Neural cell (in vitro differentiated cells): ENCODE results near the gene THAP8. TPM values are rescaled to one million over a fixed set of nuclear protein-coding genes. Genes with fewer than 3 reads are reported as not detected.

Experiments
- H2AFZ ChIP-seq: fragments of 200-600, 300-800 bp; sonication (generic), shearing (Covaris generic); 2 replicates; pipeline ENCODE4 v1.6.0; 2014; ENCODE audit warnings: low read depth, mild to moderate bottlenecking, antibody characterized with exemption, low read length, moderate library complexity
- H3F3A ChIP-seq: fragments of 200-600 bp; shearing (Covaris generic); 2 replicates; pipeline ENCODE4 v1.6.1; 2016; ENCODE audit warnings: mild to moderate bottlenecking, moderate library complexity, mixed read lengths, antibody characterized with exemption, low read length; ENCODE audit not compliant: insufficient read depth, poor library complexity, severe bottlenecking
- H3K27ac ChIP-seq: fragments of 200-600, 300-800 bp; sonication (generic), shearing (Covaris generic); 2 replicates; pipeline ENCODE4 v1.5.1; 2014; ENCODE audit warnings: mild to moderate bottlenecking, low read length, moderate library complexity
- H3K27me3 ChIP-seq: fragments of 300-800, 200-600 bp; sonication (generic), shearing (Covaris generic); 2 replicates; pipeline ENCODE4 v1.6.0; 2014; ENCODE audit warnings: mild to moderate bottlenecking, low read depth, low read length, moderate library complexity; ENCODE audit not compliant: insufficient read depth
- H3K36me3 ChIP-seq: fragments of 300-800, 200-600 bp; sonication (generic), shearing (Covaris generic); 2 replicates; pipeline ENCODE4 v1.5.1; 2014; ENCODE audit warnings: mild to moderate bottlenecking, antibody characterized with exemption, low read length, moderate library complexity; ENCODE audit not compliant: insufficient read depth
- H3K4me2 ChIP-seq: fragments of 300-800, 200-600 bp; sonication (generic), shearing (Covaris generic); 2 replicates; pipeline ENCODE4 v1.6.0; 2014; ENCODE audit warnings: mild to moderate bottlenecking, low read length
- H3K4me3 ChIP-seq: fragments of 300-800, 200-600 bp; sonication (generic), shearing (Covaris generic); 2 replicates; pipeline ENCODE4 v1.5.1; 2014; ENCODE audit warnings: mild to moderate bottlenecking, low read length, moderate library complexity
- H3K79me2 ChIP-seq: fragments of 200-600 bp; shearing (Covaris generic); replicated peaks from 2 replicates; pipeline ENCODE4 v1.6.0; 2014; ENCODE audit warnings: mild to moderate bottlenecking, low read length, moderate library complexity; ENCODE audit not compliant: insufficient read depth
- H3K9ac ChIP-seq: fragments of 300-800, 200-600 bp; sonication (generic), shearing (Covaris generic); 2 replicates; pipeline ENCODE4 v1.6.1; 2016; ENCODE audit warnings: mild to moderate bottlenecking, low read length, mixed read lengths
- H3K9me2 ChIP-seq: fragments of 200-600 bp; shearing (Covaris generic); 2 replicates; pipeline ENCODE4 v1.6.1; 2016; ENCODE audit warnings: mild to moderate bottlenecking, low read length, mixed read lengths; ENCODE audit not compliant: insufficient read depth
- H3K9me3 ChIP-seq: fragments of 200-600, 300-800 bp; sonication (generic), shearing (Covaris generic); 2 replicates; pipeline ENCODE4 v1.6.1; 2016; ENCODE audit warnings: mild to moderate bottlenecking, mixed run types, low read length, moderate library complexity, mixed read lengths
- H4K20me1 ChIP-seq: fragments of 200-600 bp; shearing (Covaris generic); 2 replicates; pipeline ENCODE4 v1.6.1; 2016; ENCODE audit warnings: mild to moderate bottlenecking, mixed run types; ENCODE audit not compliant: insufficient read depth
- EP300 ChIP-seq: fragments of 450-650 bp; conservative IDR thresholded peaks from 2 replicates; pipeline ENCODE4 v1.6.1; 2014; ENCODE audit warnings: antibody characterized with exemption, mild to moderate bottlenecking, moderate library complexity; ENCODE audit not compliant: poor library complexity, severe bottlenecking
- EZH2 ChIP-seq: fragments of 200-600, 300-800 bp; shearing (Covaris generic), sonication (generic); IDR thresholded peaks from 2 replicates; pipeline ENCODE4 v1.6.1; 2014; ENCODE audit warnings: antibody characterized with exemption, low read length, borderline replicate concordance, mild to moderate bottlenecking; ENCODE audit not compliant: insufficient read depth, poor library complexity, severe bottlenecking
- MXI1 ChIP-seq: fragments of 450-650 bp; conservative IDR thresholded peaks from 2 replicates; pipeline ENCODE4 v1.6.1; 2014; ENCODE audit warnings: antibody characterized with exemption, mild to moderate bottlenecking; ENCODE audit not compliant: poor library complexity, severe bottlenecking
- POLR2AphosphoS5 ChIP-seq: IDR thresholded peaks from 2 replicates; pipeline ENCODE4 v1.6.1; 2012
- RAD21 ChIP-seq: fragments of 450-650 bp; conservative IDR thresholded peaks from 2 replicates; pipeline ENCODE4 v1.6.1; 2014; ENCODE audit warnings: antibody characterized with exemption, mild to moderate bottlenecking, moderate library complexity
- SMC3 ChIP-seq: fragments of 450-650 bp; conservative IDR thresholded peaks from 2 replicates; pipeline ENCODE4 v1.6.1; 2014; ENCODE audit warnings: antibody characterized with exemption, mild to moderate bottlenecking, moderate library complexity; ENCODE audit not compliant: poor library complexity
- TAF1 ChIP-seq: IDR thresholded peaks from 2 replicates; pipeline ENCODE4 v1.6.1; 2012; ENCODE audit warnings: low read depth
- polyA plus RNA-seq: library from polyadenylated mRNA; depleted of rRNA; stranded (reverse); fragments of >200 nt; gene quantifications from 2 replicates; pipeline ENCODE4 v1.2.3, GENCODE V29; 2014
- TF ChIP-seq, protein P1 (sequence below): IDR thresholded peaks from 2 replicates; pipeline ENCODE4 v1.6.1; 2012; ENCODE audit warnings: borderline replicate concordance
- TF ChIP-seq, protein P2 (sequence below): fragments of 450-650 bp; IDR thresholded peaks from 2 replicates; pipeline ENCODE4 v1.5.1; 2014; ENCODE audit warnings: antibody characterized with exemption, mild to moderate bottlenecking, moderate library complexity; ENCODE audit not compliant: poor library complexity, severe bottlenecking

The THAP8 gene
- polyA plus RNA-seq, 1 donor from 2014 or later, result 5.5 TPM

- Histone ChIP-seq H3K27me3 (no peaks in the 10 kb centered on the region), H3K9ac (peak within 1 kb of the TSS; percentile 68), H2AFZ (peak within 1 kb of the TSS; percentile 62), H3K79me2 (peaks cover 13% of the 10 kb centered on the region), H4K20me1 (no peaks in the 10 kb centered on the region), H3K4me2 (peak within 1 kb of the TSS; percentile 78), H3K9me3 (no peaks in the 10 kb centered on the region), H3K4me3 (peak within 1 kb of the TSS; percentile 95), H3K36me3 (no peaks in the 10 kb centered on the region), H3K27ac (peak within 1 kb of the TSS; percentile 74), H3F3A (no peaks in the 10 kb centered on the region), H3K9me2 (no peaks in the 10 kb centered on the region)
- TF ChIP-seq POLR2AphosphoS5, result peak; percentile 8
- TF ChIP-seq EZH2, result no peak
- TF ChIP-seq EP300, result peak; percentile 18
- TF ChIP-seq, protein P1, sequence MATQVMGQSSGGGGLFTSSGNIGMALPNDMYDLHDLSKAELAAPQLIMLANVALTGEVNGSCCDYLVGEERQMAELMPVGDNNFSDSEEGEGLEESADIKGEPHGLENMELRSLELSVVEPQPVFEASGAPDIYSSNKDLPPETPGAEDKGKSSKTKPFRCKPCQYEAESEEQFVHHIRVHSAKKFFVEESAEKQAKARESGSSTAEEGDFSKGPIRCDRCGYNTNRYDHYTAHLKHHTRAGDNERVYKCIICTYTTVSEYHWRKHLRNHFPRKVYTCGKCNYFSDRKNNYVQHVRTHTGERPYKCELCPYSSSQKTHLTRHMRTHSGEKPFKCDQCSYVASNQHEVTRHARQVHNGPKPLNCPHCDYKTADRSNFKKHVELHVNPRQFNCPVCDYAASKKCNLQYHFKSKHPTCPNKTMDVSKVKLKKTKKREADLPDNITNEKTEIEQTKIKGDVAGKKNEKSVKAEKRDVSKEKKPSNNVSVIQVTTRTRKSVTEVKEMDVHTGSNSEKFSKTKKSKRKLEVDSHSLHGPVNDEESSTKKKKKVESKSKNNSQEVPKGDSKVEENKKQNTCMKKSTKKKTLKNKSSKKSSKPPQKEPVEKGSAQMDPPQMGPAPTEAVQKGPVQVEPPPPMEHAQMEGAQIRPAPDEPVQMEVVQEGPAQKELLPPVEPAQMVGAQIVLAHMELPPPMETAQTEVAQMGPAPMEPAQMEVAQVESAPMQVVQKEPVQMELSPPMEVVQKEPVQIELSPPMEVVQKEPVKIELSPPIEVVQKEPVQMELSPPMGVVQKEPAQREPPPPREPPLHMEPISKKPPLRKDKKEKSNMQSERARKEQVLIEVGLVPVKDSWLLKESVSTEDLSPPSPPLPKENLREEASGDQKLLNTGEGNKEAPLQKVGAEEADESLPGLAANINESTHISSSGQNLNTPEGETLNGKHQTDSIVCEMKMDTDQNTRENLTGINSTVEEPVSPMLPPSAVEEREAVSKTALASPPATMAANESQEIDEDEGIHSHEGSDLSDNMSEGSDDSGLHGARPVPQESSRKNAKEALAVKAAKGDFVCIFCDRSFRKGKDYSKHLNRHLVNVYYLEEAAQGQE, result no peak
- peak; percentile 57 for TF ChIP-seq TAF1
- TF ChIP-seq, protein P2, sequence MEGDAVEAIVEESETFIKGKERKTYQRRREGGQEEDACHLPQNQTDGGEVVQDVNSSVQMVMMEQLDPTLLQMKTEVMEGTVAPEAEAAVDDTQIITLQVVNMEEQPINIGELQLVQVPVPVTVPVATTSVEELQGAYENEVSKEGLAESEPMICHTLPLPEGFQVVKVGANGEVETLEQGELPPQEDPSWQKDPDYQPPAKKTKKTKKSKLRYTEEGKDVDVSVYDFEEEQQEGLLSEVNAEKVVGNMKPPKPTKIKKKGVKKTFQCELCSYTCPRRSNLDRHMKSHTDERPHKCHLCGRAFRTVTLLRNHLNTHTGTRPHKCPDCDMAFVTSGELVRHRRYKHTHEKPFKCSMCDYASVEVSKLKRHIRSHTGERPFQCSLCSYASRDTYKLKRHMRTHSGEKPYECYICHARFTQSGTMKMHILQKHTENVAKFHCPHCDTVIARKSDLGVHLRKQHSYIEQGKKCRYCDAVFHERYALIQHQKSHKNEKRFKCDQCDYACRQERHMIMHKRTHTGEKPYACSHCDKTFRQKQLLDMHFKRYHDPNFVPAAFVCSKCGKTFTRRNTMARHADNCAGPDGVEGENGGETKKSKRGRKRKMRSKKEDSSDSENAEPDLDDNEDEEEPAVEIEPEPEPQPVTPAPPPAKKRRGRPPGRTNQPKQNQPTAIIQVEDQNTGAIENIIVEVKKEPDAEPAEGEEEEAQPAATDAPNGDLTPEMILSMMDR, result peak; percentile 31
- TF ChIP-seq SMC3, result no peak
- peak; percentile 93 for TF ChIP-seq MXI1
- no peak for TF ChIP-seq RAD21
Measured at GRCh38 chr19:35995048-35995993, 58.8 kb downstream of the THAP8 start, which contains the start of gene SDHAF1. SDHAF1 (plus strand) TSS chr19:35995188; CDS start chr19:35995275, 87 bp downstream.

DNA sequence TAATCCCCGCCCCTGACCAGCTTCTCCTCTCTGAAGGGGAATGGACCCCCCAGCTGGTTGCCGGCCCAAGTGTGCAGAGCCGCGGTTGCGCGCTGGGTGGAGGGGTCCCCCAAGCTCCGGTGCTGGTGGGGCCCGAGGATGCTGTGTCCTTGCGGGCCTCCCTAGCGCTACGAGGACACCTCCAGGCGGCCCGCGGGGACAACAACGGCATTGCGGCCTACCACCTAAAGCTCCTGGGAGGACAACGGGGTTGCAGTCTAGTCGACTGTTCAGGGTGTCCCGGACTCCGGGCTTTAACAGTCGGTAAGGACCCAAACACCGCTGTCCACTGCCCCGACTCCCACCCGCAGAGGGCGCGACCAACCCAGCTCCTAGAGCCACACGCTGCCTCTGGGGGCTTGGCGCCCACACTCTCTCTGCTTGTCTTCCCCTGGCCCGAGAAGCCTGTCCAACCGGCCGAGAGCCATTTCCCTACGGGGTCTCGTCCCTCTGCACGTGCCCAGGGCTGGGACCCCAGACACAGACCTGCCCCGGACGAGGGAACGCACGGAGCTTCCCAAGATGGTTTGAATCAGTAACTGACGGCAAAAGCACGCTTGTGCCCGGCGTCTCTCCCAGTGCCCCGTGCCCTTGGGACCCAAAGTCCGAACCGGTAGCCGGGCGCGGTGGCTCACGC is 60.0 kb downstream of the THAP8 start:
- no peak overlapping the region for H3K4me3 ChIP-seq
- H3K4me2 ChIP-seq, result no peak overlapping the region
- no peak overlapping the region for H3K9ac ChIP-seq
- H3K36me3 ChIP-seq, result no peaks in the 10 kb centered on the region
- no peaks in the 10 kb centered on the region for H3K9me2 ChIP-seq
- peaks cover 13% of the 10 kb centered on the region for H3K79me2 ChIP-seq
- TF ChIP-seq SMC3 (no peak), EZH2 (no peak), TAF1 (no peak), EP300 (no peak), POLR2AphosphoS5 (no peak), RAD21 (no peak), MXI1 (no peak)
- TF ChIP-seq, protein P2, result no peak
- TF ChIP-seq, protein P1, result no peak
- no peaks in the 10 kb centered on the region for H3K9me3 ChIP-seq
- H4K20me1 ChIP-seq, result no peaks in the 10 kb centered on the region
- no peak overlapping the region for H2AFZ ChIP-seq
- H3F3A ChIP-seq, result no peaks in the 10 kb centered on the region
- H3K27ac ChIP-seq, result no peak overlapping the region
- H3K27me3 ChIP-seq, result no peaks in the 10 kb centered on the region
